Stimulated activated naive B cell treated with anti-CD40 and anti-IgM and Interleukin-4, amounts not matched to agents 10 μg/mL and 1 μg/mL and 100 μg/mL, for 72 hours (primary cell): ENCODE measurements around the gene E2F6.

Source experiments
- ATAC-seq, 2 donors: fragments of 150-1000 bp; cut with Tn5 transposase; replicated peaks; 2 replicates each; pipeline ENCODE4 v1.10.0; 2021; ENCODE audit warnings: moderate library complexity in 1 of 2
- DNase-seq: peaks from one replicate; pipeline ENCODE4 v3.0.0; 2021
- H3K27ac Mint-ChIP-seq: one replicate; pipeline ENCODE4 v1.8.0; 2022; ENCODE audit warnings: mild to moderate bottlenecking, mixed read lengths
- H3K27me3 Mint-ChIP-seq, 2 donors: one replicate each; pipeline ENCODE4 v1.8.0; 2022; ENCODE audit warnings: mixed read lengths in 2 of 2
- H3K36me3 Mint-ChIP-seq, 2 donors: one replicate each; pipeline ENCODE4 v1.8.0; 2022; ENCODE audit warnings: mixed read lengths in 2 of 2, mild to moderate bottlenecking in 1 of 2
- H3K4me1 Mint-ChIP-seq, 2 donors: one replicate each; pipeline ENCODE4 v1.8.0; 2022; ENCODE audit warnings: mixed read lengths in 2 of 2, mild to moderate bottlenecking in 1 of 2
- H3K4me3 Mint-ChIP-seq, 2 donors: one replicate each; pipeline ENCODE4 v1.8.0; 2022; ENCODE audit warnings: mild to moderate bottlenecking in 2 of 2, mixed read lengths in 2 of 2, moderate library complexity in 1 of 2
- H3K9me3 Mint-ChIP-seq, 2 donors: one replicate each; pipeline ENCODE4 v1.8.0; 2022; ENCODE audit warnings: mixed read lengths in 2 of 2, mild to moderate bottlenecking in 1 of 2

E2F6 gene, protein sequence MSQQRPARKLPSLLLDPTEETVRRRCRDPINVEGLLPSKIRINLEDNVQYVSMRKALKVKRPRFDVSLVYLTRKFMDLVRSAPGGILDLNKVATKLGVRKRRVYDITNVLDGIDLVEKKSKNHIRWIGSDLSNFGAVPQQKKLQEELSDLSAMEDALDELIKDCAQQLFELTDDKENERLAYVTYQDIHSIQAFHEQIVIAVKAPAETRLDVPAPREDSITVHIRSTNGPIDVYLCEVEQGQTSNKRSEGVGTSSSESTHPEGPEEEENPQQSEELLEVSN

DNA sequence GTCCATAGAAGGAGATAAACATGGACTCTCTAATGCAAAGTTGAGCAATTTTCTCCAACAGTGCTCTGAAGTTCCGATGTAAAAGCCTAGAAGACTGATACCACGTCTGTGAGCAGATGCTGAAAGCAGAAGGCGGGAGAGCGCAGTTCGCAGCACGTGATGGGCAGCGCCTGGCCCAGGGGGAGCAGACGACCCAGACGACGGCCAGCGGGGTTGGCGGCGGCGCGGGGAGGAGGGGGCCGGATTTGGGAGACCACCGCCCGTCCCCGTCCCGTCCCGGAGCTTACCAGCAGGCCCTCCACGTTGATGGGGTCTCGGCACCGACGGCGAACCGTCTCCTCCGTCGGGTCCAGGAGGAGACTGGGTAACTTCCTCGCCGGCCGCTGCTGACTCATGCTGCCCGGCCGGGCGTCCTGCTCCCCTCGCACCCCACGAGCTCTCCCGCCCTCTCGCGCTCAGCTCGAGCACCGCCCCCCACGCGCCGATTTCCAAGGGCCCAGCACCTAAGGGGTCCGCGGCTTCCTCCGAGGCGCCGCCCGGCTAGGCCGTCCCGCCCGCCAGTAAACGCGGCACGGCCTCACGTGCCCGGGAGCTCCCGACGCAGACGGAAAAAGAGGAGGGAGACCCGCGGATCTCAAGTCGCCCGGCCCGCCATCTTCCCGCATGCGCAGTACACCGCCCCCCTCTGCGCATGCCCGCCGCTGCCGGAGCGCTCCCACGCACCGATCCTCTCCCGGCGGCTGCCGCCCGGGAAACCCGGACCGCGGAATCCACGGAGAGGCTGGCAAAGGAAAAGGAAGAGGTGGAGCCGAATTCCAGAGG lies at the start of gene E2F6:
TSS of gene E2F6 (minus strand) at position 677 of the 822 bp plus-strand sequence. CDS start at position 395, 282 bp downstream.
- DNase-seq (peak; percentile 84), ATAC-seq (peak; percentile 78 to 82)
- Mint-ChIP-seq H3K4me1 (peaks cover 22 to 44% of the 10 kb centered on the region in 2 donors), H3K27me3 (no peaks in the 10 kb centered on the region), H3K4me3 (peak within 1 kb of the TSS; percentile 96 to 99), H3K36me3 (peaks cover 12 to 32% of the 10 kb centered on the region in 2 donors), H3K9me3 (no peaks in the 10 kb centered on the region), H3K27ac (peak within 1 kb of the TSS; percentile 97)

DNA sequence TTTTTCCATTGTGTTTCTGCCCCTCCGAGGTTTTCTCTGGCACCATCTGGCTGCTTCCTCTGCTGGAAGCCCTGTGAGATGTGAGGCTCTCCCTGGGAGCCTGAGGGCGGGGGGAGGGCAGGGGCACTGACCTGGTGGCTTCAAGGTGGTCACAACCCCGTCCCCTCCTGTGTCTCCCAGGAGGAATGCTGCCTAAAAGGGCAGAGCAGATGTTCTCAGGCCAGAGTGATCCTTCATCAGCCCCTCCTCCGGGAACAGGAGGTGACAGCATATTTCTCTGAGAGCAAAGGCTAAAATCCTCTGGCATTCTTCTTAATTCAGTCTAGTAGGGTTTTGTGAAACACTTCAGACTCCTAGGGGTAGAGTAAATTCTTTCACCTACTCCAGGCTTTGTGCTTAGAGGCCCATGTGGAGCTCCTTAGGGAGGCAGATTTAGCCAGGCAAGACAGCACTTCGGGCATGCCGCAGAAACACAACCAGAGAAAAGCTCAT lies 49.6 kb upstream of the E2F6 start:
- no peak overlapping the region for H3K4me3 Mint-ChIP-seq
- DNase-seq (no peak), ATAC-seq (no peak)
- H3K27me3 Mint-ChIP-seq, result peaks cover 22 to 31% of the 10 kb centered on the region in 2 donors
- H3K27ac Mint-ChIP-seq, result no peak overlapping the region
- peaks cover 0 to 2% of the 10 kb centered on the region in 2 donors for H3K36me3 Mint-ChIP-seq
- H3K9me3 Mint-ChIP-seq, result peaks cover 3% of the 10 kb centered on the region in 2 donors
- H3K4me1 Mint-ChIP-seq, result no peaks in the 10 kb centered on the region

DNA sequence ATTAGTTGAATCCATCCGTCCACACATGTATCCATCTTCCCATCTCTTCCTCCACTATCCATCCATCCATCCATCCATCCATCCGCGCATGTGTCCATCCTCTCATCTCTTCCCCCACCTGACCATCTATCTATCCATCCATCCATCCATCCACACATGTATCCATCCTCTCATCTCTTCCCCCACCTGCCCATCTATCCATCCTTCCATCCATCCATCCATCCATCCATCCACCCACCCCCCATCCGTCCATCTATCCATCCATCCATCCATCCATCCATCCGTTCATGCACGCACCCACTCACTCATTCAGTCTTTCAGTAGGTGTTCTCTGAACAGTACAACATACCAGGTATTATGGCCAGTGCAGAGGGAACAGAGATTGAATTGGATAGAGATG lies 48.9 kb upstream of the E2F6 start:
- Mint-ChIP-seq H3K36me3 (no peaks in the 10 kb centered on the region), H3K27ac (no peak overlapping the region), H3K27me3 (peaks cover 22 to 29% of the 10 kb centered on the region in 2 donors), H3K9me3 (peaks cover 0 to 2% of the 10 kb centered on the region in 2 donors), H3K4me3 (no peak overlapping the region), H3K4me1 (no peaks in the 10 kb centered on the region)
- ATAC-seq, result no peak
- DNase-seq, result no peak

DNA sequence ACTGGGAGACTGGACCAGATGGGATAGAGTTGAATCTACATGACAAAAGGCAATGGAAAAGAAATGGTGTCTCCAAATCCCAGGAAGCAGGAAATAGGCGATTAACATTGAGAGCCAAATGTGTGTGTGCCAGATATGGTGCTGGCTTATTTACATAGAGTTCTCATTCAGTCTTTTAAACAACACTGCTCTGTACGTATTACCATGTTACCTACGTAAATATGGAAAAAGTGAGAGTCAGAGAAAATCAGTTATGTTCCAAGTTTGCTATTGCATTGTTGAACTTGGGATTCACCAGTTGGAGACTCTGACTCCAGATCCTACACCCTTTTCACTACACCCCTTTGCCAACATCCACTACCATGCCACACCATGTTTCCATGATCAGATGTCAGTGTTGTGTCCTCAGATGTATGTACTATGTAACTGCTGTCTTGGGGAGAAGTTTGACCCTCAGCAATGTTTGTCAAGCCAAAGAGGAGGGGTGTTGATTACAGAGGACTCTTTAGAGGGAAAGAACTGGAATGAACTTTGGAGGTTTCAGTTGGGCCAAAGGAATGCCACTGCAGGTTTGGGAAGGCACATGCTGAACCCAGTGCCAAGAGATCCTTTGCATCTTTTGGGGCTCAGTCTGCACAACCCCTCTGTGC lies 48.2 kb upstream of the E2F6 start:
- H3K4me3 Mint-ChIP-seq, result no peak overlapping the region
- H3K27me3 Mint-ChIP-seq, result peaks cover 22 to 29% of the 10 kb centered on the region in 2 donors
- H3K27ac Mint-ChIP-seq, result no peak overlapping the region
- ATAC-seq (no peak), DNase-seq (no peak)
- H3K4me1 Mint-ChIP-seq, result no peaks in the 10 kb centered on the region
- no peaks in the 10 kb centered on the region for H3K9me3 Mint-ChIP-seq
- H3K36me3 Mint-ChIP-seq, result no peaks in the 10 kb centered on the region

DNA sequence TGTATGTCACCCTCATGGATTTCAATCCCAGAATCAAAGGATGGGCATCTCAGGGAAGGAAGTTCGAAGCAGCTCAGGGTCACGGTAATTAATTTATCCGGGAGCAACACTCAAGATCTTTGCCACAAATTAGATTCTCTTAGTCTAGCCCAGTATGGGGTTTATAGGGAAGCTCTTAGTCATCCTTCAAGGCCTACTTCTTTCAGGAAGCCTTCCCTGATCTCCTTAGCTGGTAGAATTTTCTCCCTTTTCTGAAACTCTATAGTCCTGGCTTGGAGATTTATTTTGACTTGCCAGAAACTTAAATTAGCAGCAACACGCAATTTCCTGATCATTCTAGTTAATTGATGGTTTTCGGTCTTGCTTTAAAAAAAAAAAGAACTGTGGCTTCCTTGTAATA lies 47.4 kb upstream of the E2F6 start:
- H3K27me3 Mint-ChIP-seq, result peaks cover 22 to 31% of the 10 kb centered on the region in 2 donors
- H3K4me1 Mint-ChIP-seq, result no peaks in the 10 kb centered on the region
- no peaks in the 10 kb centered on the region for H3K9me3 Mint-ChIP-seq
- no peak overlapping the region for H3K4me3 Mint-ChIP-seq
- DNase-seq, result no peak
- ATAC-seq, result no peak
- no peaks in the 10 kb centered on the region for H3K36me3 Mint-ChIP-seq
- no peak overlapping the region for H3K27ac Mint-ChIP-seq

DNA sequence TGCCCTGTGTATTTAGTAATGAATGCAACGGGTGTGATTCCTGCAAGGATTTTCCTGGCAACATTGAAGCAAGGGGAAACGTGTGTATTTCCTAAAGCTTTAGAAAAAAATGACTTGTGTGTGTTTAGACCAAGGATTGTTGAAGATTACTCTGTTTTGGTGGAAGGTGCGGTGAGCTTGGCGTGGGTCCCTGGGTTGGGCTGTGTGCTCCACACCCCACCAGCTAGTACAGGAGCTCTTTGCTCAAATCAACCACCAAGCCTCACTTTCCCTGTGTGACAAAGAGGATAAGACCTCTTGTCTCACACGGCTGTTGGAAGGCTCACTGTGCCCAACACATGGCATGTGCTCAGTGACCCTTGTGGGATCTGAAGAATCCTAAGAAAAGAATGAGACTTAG lies 46.5 kb upstream of the E2F6 start:
- peaks cover 20 to 35% of the 10 kb centered on the region in 2 donors for H3K27me3 Mint-ChIP-seq
- no peak overlapping the region for H3K4me3 Mint-ChIP-seq
- DNase-seq (no peak), ATAC-seq (no peak)
- H3K9me3 Mint-ChIP-seq, result no peaks in the 10 kb centered on the region
- no peak overlapping the region for H3K27ac Mint-ChIP-seq
- H3K4me1 Mint-ChIP-seq, result no peaks in the 10 kb centered on the region
- no peaks in the 10 kb centered on the region for H3K36me3 Mint-ChIP-seq

DNA sequence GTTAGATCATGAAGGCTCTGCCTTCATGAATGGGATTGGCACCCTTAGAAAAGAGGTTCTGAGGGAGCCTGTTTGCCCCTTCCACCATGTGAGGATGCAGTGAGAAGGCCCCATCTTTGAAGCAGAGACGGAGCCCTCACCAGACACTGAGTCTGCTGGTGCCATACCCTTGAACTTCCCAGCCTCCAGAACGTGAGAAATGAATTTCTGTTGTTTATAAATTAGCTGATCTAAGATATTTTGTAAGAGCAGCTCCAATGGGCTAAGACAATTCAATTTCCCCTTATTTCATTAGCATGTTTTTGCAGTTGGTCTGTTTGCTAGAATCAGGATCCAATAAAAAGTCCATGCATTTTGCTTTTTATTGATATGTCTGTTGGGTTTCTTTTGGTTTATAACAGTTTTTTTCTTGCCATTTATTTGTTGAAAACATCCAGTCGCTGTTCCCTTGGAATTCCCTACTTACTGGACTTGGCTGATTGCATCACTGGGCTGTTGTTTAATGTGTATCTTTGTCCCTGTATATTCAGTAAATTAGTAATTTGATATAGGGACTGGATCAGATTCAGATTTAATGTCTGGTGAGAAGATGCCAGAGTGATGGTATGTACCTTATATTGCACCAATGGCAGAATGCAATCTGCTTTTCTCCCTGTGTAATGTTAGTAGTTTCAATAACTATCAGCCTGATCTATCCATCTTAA lies 43.8 kb upstream of the E2F6 start:
- DNase-seq (no peak), ATAC-seq (no peak)
- no peak overlapping the region for H3K27ac Mint-ChIP-seq
- no peak overlapping the region for H3K4me3 Mint-ChIP-seq
- no peaks in the 10 kb centered on the region for H3K4me1 Mint-ChIP-seq
- H3K27me3 Mint-ChIP-seq, result peaks cover 3 to 32% of the 10 kb centered on the region in 2 donors
- H3K36me3 Mint-ChIP-seq, result no peaks in the 10 kb centered on the region
- H3K9me3 Mint-ChIP-seq, result no peaks in the 10 kb centered on the region

DNA sequence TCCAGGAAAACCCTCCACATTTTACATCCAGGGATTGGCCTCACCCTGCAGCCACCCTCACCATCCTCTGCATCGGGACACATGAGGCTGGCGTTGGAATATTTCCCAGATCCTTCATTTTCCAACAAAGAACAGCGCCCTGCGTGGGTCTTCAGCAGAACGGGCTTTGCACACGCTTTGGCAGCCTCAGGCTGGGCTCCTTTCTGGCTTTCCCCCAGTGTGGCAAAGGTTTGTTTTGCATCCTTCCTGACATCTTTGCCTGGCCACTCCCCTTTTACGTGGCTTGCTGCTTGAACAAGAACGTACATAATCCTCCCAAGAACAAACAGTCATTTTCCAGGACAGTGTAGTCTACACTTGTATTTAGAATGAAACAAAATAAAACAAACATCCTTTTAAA lies 42.3 kb upstream of the E2F6 start:
- Mint-ChIP-seq H3K4me1 (no peaks in the 10 kb centered on the region), H3K9me3 (peaks cover 0 to 2% of the 10 kb centered on the region in 2 donors), H3K27ac (no peak overlapping the region), H3K27me3 (peaks cover 3 to 32% of the 10 kb centered on the region in 2 donors), H3K4me3 (no peak overlapping the region), H3K36me3 (peaks cover 0 to 3% of the 10 kb centered on the region in 2 donors)
- DNase-seq, result no peak
- ATAC-seq, result no peak

DNA sequence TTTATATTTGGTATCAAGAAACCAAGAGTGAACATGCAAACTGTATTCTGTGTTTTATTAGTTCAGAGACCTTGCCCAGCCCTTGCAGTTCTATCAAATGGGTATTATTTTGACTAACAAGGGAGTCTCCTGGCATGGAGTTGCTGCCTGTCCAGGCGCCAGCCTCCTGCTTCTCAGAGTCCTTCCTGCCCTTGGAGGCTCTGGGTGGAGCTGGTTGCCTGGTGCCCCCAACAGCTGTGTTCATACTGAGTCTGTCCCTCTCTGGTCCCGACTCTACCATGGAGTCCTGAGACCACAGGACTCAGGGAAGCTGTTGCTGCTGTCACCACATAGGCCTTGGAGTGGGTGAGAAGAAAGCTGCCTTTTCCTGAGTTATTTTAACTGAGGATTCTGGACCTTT lies 41.6 kb upstream of the E2F6 start:
- DNase-seq, result no peak
- no peak for ATAC-seq
- Mint-ChIP-seq H3K4me3 (no peak overlapping the region), H3K4me1 (no peaks in the 10 kb centered on the region), H3K27me3 (peaks cover 11 to 39% of the 10 kb centered on the region in 2 donors), H3K36me3 (peaks cover 0 to 5% of the 10 kb centered on the region in 2 donors), H3K27ac (no peak overlapping the region), H3K9me3 (peaks cover 0 to 7% of the 10 kb centered on the region in 2 donors)

DNA sequence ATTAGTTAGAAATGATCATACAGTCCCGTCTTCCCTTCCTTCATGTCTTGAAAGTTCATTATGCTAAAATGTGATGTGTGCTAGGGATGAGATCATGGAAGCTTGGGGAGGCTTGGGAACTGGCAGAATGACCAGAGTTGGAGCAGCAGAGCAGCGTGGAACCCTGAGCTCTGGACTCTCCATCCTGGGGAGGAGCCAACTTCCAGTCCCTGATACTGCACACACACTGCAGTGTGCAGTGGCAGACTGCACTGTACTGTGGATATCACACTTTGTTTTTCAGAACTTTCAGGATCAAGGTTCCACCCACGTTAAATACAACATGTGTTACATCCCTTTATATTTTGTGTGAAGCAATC lies 40.6 kb upstream of the E2F6 start:
- ATAC-seq (no peak), DNase-seq (no peak)
- Mint-ChIP-seq H3K9me3 (peaks cover 0 to 7% of the 10 kb centered on the region in 2 donors), H3K27me3 (peaks cover 16 to 36% of the 10 kb centered on the region in 2 donors), H3K4me3 (no peak overlapping the region), H3K36me3 (peaks cover 0 to 5% of the 10 kb centered on the region in 2 donors), H3K27ac (no peak overlapping the region), H3K4me1 (no peaks in the 10 kb centered on the region)

DNA sequence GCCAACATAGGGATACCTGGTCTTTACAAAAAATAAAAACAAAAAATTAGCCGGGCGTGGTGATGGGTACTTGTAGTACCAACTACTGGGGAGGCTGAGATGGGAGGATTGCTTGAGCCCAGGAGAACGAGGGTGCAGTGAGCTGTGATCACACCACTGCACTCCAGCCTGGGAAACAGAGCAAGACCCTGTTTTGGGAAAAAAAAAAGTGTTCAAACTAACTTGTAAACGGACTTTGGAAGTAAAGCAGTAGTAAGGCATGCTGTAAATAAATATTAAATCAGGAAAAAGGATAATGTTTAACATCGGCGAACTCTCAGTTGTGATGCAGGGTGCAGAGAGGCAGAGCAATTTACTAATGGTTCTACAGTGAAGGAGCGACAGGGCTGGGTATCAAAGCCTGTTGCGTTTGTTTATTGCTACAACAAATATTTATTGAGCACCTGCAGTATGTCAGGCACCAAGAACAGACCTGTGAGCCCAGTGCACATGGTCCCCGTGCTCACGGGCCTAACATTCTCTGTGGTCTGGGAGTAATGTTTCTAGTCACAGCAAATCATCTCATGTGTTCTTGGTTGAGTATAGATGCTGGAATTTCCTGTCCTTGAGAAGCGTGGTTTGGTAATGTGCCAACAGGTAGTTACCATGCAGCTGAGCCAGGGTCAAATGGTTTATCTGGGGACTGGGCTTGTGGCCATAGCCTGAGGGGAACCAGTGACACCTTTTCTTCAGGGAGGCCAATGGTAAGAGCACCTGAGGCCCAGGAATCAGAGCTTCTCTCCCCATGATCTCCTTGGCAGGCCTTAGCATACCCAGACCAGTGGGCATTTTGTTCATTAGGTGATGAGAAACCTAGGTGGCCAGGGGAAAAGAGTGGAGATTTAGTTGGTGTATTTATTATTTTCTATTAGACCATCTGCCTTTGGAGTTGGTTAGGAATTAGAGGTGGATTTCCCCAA lies 40.0 kb upstream of the E2F6 start:
- ATAC-seq (no peak), DNase-seq (no peak)
- Mint-ChIP-seq H3K27me3 (peaks cover 19 to 30% of the 10 kb centered on the region in 2 donors), H3K27ac (no peak overlapping the region), H3K4me1 (no peaks in the 10 kb centered on the region), H3K9me3 (peaks cover 0 to 7% of the 10 kb centered on the region in 2 donors), H3K4me3 (no peak overlapping the region), H3K36me3 (peaks cover 0 to 5% of the 10 kb centered on the region in 2 donors)

DNA sequence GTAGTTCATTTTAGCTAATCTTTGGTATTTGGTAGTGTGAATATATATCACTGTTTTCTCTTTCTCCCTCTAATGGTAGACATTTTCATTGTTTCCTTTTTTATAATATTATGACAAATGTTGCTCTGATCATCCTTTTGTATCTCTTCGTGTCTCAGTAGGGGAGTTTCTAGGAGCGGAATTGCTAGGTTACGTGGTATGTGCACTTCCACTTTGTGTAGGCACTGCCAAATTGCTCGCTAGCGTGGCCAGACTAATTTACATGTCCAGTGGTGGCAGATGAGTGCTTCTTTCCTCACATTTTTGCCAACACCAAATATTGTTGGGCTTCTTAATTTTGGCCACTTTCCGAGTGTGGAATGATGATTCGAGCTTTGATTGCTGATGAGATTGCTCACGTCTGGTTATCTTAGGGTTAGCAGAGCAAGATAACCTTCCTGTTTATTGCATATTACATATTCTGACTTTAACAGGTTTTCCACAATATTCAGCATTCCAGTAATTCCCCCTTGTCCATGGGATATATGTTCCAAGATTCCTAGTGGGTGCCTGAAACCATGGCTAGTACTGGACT lies 37.5 kb upstream of the E2F6 start:
- peaks cover 0 to 5% of the 10 kb centered on the region in 2 donors for H3K36me3 Mint-ChIP-seq
- H3K27ac Mint-ChIP-seq, result no peak overlapping the region
- ATAC-seq (no peak), DNase-seq (no peak)
- peaks cover 0 to 7% of the 10 kb centered on the region in 2 donors for H3K9me3 Mint-ChIP-seq
- peaks cover 29 to 34% of the 10 kb centered on the region in 2 donors for H3K27me3 Mint-ChIP-seq
- no peak overlapping the region for H3K4me3 Mint-ChIP-seq
- H3K4me1 Mint-ChIP-seq, result no peaks in the 10 kb centered on the region
